D341Med (cell line): Measurements from ENCODE around the gene AREG.
"Not testable (repeated sequence)": the region's sequence is repeated elsewhere in the genome, so short reads cannot be mapped to it uniquely, and the experiment has no call there.

Experiments
- DNase-seq: peaks from one replicate; pipeline ENCODE4 v3.0.0; 2012; ENCODE audit warnings: low spot score

AREG gene, protein sequence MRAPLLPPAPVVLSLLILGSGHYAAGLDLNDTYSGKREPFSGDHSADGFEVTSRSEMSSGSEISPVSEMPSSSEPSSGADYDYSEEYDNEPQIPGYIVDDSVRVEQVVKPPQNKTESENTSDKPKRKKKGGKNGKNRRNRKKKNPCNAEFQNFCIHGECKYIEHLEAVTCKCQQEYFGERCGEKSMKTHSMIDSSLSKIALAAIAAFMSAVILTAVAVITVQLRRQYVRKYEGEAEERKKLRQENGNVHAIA

DNA sequence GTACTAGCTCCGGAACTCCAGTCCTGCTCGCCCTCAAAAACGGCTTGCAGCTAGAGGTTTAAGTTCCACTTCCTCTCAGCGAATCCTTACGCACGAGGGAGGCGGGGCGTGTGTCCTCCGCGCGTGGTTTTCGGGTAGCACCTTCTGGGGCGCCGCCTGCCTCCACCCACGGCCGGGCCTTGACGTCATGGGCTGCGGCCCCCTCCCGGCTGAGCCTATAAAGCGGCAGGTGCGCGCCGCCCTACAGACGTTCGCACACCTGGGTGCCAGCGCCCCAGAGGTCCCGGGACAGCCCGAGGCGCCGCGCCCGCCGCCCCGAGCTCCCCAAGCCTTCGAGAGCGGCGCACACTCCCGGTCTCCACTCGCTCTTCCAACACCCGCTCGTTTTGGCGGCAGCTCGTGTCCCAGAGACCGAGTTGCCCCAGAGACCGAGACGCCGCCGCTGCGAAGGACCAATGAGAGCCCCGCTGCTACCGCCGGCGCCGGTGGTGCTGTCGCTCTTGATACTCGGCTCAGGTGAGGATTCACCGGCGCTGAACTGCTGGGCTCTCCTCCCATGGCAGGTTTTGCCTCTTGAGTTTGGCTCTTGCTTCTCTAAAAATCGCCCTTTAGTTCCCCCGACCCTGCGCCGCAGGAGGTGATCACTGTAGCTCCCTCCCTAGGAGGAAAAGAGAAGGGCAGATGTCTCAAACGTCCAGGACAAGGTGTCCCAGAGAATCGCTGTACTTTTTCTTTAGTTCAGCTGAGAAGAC lies at the start of gene AREG:
Gene AREG, plus strand, starts transcription at position 246 of the 752 bp plus-strand sequence. Its CDS starts 210 bp downstream, at position 456.
- DNase-seq: peak; percentile 77

DNA sequence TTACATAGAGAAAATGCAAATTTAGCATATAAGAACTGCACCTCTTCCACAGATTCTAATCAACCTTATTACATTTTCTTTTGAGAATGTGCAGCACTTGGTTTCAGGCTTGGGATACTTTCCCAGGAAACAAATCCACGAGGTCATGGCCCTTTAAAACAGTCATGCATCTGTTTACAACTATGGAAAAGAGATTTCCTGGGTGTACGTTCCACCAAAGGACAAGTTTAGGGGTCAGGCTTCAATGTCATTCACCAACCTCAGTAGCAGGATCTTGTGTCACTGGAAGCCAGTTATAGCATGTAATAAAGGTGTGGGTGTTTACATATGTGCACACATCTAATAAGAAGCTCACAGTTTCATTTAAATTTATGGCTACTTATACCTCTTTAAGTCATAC lies 49.3 kb upstream of the AREG start:
- DNase-seq: no peak

DNA sequence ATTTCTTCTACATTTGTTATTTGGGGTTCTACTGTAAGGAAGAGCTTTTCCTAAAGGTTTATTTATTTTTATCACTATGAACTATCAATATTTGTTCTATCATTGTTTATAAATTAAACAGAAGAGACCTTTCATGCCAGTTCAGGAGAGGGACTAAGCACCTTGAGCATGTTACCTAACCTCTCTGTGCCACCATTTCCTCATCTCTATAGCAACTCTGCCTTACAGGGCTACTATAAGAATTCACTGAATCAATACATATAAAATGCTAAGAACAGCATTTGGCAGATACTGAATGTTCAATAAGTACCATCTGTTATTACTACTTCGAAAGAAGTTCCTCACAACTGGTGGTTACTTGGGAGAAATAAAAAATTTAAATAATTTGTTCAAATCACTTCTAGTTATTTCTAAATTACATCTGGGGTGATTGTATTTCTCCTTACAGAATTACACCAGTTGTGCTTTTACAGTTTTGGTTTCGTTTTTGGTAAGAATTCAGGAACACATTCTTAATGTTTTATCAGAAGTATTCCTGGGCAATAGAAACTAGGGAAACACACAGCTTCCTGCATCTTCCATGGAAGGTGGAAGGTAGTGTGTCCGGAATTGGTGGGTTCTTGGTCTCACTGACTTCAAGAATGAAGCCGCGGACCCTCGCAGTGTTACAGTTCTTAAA lies 47.0 kb upstream of the AREG start:
- DNase-seq: no peak

DNA sequence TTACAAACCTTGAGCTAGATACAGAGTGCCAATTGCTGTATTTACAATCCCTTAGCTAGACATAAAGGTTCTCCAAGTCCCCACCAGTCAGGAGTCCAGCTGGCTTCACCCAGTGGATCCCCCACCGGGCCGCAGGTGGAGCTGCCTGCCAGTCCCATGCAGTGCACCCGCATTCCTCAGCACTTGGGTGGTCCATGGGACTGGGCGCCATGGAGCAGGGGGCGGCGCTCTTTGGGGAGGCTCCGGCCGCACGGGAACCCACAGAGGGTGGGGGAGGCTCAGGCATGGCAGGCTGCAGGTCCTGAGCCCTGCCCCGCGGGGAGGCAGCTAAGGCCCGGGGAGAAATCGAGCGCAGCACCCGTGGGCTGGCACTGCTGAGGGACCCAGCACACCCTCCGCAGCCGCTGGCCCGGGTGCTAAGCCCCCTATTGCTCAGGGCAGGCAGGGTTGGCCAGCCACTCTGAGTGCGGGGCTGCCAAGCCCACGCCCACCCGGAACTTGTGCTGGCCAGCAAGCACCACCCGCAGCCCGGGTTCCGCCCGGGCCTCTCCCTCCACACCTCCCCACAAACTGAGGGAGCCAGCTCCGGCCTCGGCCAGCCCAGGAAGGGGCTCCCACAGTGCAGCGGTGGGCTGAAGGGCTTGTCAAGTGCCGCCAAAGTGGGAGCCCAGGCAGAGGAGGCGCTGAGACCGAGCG lies 45.9 kb upstream of the AREG start:
- not testable (repeated sequence) for DNase-seq

DNA sequence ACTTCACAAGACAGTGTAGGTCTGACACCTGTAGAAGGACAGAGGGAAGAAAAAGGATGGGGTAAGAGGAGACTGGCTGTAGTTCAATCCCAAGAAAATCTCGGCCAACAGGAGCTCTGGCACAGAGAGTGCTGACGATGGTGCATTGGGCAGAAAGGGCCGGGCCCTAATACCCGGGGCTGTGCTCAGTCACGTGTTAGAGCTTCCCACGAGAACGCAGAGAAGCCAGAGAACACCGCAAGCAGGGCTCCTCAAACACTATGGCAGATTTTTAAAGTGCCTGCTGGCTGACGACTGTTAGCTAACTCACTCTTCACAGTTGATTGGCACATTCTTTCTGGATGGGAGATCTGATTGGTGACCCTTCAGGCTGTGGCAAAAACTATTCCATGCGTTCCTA lies 44.5 kb upstream of the AREG start:
- no peak for DNase-seq

DNA sequence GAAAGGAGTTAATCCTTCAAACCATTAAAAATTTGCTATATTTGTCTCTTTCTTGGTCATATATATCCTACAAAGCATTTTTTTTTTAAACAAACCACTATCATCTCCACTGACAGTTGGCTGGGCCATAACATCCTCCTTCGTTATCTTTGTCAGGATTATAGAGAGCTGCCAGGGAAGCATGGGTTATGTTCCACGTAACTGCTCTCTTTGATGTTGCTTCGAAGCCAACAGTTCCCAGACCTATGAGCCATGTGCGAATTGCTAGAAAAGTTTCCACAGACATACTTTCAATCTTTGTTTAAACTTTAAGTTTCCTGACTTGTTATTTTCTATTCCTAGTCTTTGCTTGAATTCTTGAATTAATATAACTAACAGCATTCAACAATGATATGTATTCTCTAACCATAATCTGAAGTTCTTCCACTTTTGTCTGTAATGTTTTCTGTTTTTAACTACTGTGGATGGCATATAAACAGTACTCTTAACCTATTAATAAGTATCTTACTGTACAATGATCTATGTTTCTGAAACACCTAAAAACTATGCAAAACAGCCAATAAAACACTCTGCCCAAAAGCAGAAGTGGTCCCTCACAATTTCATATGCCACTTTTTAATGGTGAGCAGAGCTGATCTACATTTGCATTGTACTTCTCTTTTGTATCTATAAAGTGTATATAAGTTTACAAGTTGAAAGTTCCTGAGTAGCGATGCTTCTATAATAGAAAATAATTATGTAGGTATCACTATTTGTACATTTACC lies 42.1 kb upstream of the AREG start:
- DNase-seq: no peak

DNA sequence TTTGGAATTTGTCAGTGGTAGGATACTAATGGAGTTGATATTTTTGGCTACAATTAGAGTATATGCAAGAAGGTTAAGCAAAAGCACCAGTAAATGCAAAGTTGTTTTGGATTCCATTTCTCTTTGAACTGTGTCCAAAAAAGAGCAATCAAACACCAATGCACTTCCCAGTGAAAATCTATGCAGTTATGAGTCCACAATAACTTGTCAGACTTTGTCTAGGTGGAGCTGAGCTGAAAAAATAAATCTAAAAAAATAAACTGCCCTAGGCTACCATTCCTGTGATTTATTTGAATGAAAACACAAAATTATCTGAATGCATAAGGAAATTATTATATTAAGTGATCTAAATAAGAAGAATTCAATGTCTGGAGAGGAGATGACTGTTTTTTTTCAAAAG lies 37.0 kb upstream of the AREG start:
- DNase-seq: no peak

DNA sequence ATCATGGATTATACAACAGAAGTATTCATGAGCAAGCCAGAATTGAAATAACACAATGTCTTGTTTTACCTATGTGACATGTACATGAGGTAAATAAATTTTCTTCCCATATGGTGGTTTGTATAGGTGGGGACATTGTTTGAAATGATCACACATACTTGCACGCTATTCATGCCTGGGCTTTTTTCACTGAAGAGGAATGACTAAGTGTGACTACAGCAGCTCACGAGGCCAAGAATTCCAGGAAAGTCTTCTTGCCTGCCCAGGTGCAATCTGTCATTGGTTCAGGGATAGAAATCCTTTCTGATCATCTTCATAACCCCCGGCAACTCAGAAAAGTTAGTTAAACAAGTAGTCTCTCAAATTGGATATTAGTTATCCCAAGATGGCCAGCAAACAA lies 36.3 kb upstream of the AREG start:
- no peak for DNase-seq

DNA sequence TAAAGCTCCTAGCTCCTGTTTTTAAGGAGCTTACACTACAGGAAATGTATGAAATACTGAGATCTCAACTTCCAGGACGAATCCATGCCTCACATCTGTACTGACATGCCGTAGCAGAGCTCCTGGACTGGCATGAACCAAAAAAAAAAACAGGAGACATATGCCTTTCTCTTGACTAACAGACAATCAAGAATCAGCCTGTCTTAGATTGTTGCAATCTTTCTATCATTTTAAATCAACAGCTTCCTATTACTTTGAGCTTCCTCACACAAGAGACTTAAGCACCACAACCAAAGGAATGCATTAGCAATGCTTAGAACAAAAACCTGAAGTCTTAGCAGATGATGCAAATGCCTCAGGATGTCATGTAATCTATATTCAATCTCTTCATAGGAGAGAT lies 34.7 kb upstream of the AREG start:
- DNase-seq: no peak

DNA sequence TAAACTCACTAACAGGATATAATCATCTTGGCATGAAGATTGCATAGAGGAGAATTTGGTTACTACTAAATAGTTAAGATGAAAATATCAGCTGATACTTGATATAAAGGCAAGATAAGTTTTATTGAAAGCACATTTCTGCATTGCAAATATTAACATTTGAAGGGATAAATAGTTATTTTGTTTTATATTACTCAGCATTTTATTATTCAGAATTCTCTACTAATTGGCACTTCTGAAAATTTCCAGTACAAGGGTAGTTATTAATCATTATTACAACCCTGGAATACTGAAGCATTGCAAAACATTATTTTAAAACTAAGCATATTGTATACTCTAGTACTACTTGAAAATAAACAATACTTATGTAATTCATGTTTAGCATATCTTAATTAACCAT lies 32.7 kb upstream of the AREG start:
- no peak for DNase-seq

DNA sequence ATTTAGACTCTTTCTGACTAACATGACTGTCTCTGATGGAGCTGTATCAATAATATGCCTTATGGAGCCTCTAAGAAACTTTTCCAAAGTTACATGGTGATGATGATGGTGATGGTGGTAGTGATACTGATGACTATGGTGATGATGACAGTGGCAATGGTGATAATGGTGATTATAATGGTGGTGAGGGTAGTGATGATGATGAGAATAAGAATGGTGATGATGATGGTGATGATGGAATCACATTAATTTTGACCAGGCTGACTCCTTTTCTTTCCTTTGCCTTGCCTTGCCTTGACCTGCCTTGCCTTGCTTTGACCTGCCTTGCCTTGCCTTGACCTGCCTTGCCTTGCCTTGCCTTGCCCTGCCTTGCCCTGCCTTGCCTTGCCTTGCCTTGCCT lies 31.7 kb upstream of the AREG start:
- no peak for DNase-seq

DNA sequence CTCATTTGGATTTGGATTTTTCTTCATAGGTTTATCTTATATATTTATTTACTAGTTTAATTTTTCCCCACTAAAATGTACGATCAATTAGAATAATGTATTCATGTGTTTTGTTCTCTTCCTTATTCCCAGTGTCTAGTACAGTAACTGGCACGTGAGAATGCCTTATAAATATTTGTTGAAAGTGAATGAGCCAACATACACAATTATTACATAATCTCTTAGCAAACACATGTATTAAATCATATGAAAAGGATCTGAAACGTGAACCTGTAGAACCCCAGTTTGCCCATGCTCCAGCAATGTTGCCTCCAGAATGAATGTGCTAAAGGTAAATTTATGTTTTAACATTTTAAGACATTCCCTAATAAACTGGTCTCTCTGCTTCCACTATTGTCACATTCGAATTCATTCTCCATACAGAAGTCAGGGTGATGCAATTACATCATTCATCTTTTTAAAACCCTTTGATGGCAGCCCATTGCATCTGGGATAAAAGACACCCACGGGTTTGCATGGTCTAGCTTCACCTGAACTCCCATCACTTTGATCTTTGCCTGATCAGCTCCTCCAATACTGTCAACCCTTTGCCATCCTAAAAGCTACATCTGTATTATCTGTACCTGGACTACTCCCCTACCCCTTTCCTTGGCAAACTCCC lies 30.7 kb upstream of the AREG start:
- DNase-seq: no peak

DNA sequence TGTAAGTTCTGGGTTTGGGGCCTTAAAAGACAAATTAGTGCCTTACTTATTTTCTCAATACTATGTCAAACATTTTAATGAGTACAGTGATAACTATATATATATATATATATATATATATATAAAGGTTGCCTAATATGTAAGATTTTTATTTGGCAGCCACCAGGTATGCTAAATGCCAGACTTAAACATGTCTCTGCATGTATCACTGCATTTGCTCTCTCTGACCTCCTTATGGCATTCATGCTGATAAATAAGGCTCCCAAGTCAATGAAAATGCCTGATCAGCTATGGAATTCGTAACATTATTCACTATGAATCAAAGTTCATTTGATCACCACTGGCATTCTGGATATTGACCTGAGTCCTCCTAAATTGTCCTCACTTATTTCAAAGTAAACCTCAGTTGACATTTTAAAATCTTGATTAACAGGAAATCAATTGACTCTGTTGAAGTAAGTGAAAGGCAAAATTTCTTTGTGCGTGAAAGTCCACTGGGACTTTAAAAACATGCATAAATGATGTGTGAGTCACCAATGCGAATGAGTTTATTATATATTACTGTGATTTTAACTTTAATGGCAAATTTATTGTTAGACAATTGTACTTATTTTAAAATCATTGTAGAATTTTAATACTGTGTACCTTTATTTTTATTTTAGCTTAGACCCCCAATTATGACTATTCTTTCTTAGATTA lies 29.2 kb upstream of the AREG start:
- no peak for DNase-seq

DNA sequence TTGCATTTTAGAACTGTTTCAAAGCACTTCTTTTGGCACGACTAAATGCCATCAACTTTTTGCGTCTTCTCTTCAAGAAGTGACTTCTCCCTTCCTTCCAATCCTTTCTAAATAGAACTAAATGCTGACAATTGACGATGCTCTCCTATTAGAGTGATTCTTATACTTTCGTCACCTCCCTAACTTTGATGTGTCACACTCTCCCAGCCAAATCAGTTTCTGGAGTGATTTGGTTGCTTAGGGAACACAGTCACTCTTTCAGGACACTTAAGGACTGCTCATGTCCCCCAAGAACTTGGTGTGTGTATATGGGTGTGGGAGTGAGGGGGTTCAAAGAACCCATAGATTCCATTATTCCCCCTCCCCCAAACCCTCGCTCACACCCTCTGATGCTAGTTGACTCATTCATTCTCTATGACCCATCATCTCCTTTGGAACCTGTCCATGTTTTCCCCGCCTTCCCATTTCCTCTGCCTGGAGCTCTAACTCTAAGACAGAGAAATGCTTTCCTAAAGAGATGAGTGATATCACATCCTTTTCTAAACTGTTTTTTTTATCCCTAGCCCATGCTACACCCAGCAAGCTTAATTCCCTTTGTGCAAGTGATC lies 26.8 kb upstream of the AREG start:
- no peak for DNase-seq

DNA sequence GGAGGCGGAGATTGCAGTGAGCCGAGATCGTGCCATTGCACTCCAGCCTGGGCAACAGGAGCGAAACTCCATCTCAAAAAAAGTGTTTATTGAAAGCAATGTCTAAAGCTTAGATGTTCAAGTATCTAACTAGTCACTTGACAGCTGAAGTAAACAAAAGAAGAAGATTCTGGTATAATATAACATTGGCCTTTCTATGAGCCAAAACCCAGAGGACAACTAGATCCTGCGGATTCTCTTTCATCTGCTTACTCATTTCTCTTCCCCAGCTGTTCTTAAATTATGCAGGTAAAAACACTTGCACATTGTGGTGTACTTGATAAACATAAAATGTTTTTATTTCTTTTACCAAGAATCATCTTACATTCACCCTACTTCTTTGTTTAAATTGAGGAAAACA lies 24.1 kb upstream of the AREG start:
- no peak for DNase-seq

DNA sequence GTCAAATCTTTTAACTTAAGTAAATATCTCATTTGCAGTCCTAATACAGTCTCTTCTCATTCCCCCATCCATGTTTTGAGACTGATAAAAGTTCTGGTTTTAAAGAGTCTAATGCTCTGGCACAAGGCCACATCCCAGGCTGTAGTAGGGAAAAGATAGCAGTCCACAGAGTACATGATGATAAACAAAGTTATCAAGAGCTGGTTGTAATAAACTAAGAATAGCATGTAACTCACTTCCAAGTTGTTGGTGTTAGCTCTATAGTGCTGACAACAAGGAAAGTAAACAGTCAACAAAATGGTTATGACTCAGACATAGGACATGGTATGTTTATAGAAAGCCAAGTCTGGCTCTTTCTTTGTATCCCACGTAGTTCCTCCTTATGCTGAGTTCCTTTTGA lies 21.8 kb upstream of the AREG start:
- DNase-seq: no peak

DNA sequence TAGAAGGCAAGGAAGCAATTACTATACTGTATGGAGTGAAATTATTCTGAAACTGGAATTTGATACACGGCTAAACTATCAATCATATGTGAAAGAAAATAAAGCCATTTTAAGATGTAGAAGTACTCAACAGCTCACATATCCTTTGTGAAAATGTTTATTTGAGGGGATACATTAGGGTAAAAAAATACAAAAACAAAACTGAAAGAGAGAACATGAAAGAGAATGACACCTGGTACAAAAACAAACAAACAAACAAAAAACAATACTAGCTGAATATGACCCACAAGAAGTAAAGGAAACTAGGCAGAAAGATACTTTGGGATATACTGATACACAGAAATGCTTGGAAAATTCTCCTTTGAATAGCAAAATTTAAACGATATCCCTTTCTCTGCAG lies 20.8 kb upstream of the AREG start:
- DNase-seq: no peak

DNA sequence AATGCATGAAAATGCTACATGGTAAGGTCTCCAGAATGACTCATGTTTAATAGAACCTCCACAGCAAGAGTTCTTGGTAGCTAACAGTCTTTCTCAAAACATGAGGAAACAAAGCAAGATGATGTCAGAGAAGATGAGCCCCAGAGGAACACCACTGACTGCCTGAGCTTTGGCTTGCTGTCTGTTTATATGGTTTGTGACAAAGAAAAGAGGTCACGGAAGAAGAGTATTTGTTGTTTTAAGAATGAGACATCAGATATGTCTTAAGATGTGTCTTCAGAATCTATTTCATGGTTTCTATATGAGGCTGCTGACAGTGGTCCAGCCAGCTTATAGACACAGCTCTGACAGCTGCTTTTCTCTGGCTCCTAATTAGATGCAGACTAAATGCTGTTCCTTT lies 18.8 kb upstream of the AREG start:
- no peak for DNase-seq

DNA sequence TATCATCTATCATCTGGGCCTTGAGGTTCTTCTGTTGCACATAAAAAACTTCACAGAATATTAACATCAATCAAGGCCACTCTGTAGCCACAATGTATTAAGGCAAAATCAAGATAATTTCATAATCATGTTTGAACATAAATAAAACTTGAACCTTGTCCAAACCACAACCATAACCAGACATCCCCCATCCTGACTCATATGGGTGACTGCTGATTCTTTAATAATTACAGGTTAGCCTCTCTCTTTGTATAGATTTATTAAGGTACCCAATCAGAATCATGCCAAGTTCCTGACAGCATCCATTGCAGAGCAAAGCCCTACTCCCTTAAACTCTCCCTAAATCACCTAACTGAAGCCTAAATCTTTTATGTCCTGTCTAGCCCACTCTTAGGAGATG lies 16.7 kb upstream of the AREG start:
- no peak for DNase-seq

DNA sequence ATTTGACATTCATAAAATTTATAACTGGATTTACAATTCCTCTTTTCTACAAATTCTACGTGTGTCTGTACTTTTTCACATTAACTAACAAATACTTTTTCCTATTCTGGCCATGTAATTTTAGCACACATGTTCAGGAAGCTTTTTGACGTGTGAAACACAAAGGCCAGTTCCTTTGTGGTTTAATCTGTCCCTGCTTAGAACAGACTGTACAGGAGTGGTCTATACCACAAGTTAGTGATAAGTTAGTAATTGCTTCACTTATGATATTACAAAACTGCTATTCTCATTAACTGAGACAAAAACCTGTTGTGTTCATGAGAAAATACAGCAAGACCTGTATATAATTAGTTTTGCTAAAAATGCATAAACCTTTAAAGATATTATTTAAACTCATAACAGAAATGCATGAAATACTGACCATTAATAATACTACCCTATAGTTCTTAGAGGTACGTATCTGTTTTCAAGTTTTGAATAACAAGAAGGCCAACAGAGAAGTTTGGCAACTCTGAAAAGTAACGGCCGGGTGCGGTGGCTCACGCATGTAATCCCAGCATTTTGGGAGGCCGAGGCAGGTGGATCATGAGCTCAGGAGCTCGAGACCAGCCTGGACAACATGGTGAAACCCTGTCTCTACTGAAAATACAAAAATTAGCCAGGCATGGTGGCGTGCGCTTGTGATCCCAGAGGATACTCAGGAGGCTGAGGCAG lies 13.7 kb upstream of the AREG start:
- no peak for DNase-seq
